Neural cell (in vitro differentiated cells): ENCODE measurements around the gene SCN1A. TPM values are rescaled to one million over a fixed set of nuclear protein-coding genes. Genes with fewer than 3 reads are reported as not detected.

Source experiments
- H2AFZ ChIP-seq: fragments of 200-600, 300-800 bp; sonication (generic), shearing (Covaris generic); 2 replicates; pipeline ENCODE4 v1.6.0; 2014; ENCODE audit warnings: low read depth, mild to moderate bottlenecking, antibody characterized with exemption, low read length, moderate library complexity
- H3F3A ChIP-seq: fragments of 200-600 bp; shearing (Covaris generic); 2 replicates; pipeline ENCODE4 v1.6.1; 2016; ENCODE audit warnings: mild to moderate bottlenecking, moderate library complexity, mixed read lengths, antibody characterized with exemption, low read length; ENCODE audit not compliant: insufficient read depth, poor library complexity, severe bottlenecking
- H3K27ac ChIP-seq: fragments of 200-600, 300-800 bp; sonication (generic), shearing (Covaris generic); 2 replicates; pipeline ENCODE4 v1.5.1; 2014; ENCODE audit warnings: mild to moderate bottlenecking, low read length, moderate library complexity
- H3K27me3 ChIP-seq: fragments of 300-800, 200-600 bp; sonication (generic), shearing (Covaris generic); 2 replicates; pipeline ENCODE4 v1.6.0; 2014; ENCODE audit warnings: mild to moderate bottlenecking, low read depth, low read length, moderate library complexity; ENCODE audit not compliant: insufficient read depth
- H3K36me3 ChIP-seq: fragments of 300-800, 200-600 bp; sonication (generic), shearing (Covaris generic); 2 replicates; pipeline ENCODE4 v1.5.1; 2014; ENCODE audit warnings: mild to moderate bottlenecking, antibody characterized with exemption, low read length, moderate library complexity; ENCODE audit not compliant: insufficient read depth
- H3K4me2 ChIP-seq: fragments of 300-800, 200-600 bp; sonication (generic), shearing (Covaris generic); 2 replicates; pipeline ENCODE4 v1.6.0; 2014; ENCODE audit warnings: mild to moderate bottlenecking, low read length
- H3K4me3 ChIP-seq: fragments of 300-800, 200-600 bp; sonication (generic), shearing (Covaris generic); 2 replicates; pipeline ENCODE4 v1.5.1; 2014; ENCODE audit warnings: mild to moderate bottlenecking, low read length, moderate library complexity
- H3K79me2 ChIP-seq: fragments of 200-600 bp; shearing (Covaris generic); replicated peaks from 2 replicates; pipeline ENCODE4 v1.6.0; 2014; ENCODE audit warnings: mild to moderate bottlenecking, low read length, moderate library complexity; ENCODE audit not compliant: insufficient read depth
- H3K9ac ChIP-seq: fragments of 300-800, 200-600 bp; sonication (generic), shearing (Covaris generic); 2 replicates; pipeline ENCODE4 v1.6.1; 2016; ENCODE audit warnings: mild to moderate bottlenecking, low read length, mixed read lengths
- H3K9me2 ChIP-seq: fragments of 200-600 bp; shearing (Covaris generic); 2 replicates; pipeline ENCODE4 v1.6.1; 2016; ENCODE audit warnings: mild to moderate bottlenecking, low read length, mixed read lengths; ENCODE audit not compliant: insufficient read depth
- H3K9me3 ChIP-seq: fragments of 200-600, 300-800 bp; sonication (generic), shearing (Covaris generic); 2 replicates; pipeline ENCODE4 v1.6.1; 2016; ENCODE audit warnings: mild to moderate bottlenecking, mixed run types, low read length, moderate library complexity, mixed read lengths
- H4K20me1 ChIP-seq: fragments of 200-600 bp; shearing (Covaris generic); 2 replicates; pipeline ENCODE4 v1.6.1; 2016; ENCODE audit warnings: mild to moderate bottlenecking, mixed run types; ENCODE audit not compliant: insufficient read depth
- EP300 ChIP-seq: fragments of 450-650 bp; conservative IDR thresholded peaks from 2 replicates; pipeline ENCODE4 v1.6.1; 2014; ENCODE audit warnings: antibody characterized with exemption, mild to moderate bottlenecking, moderate library complexity; ENCODE audit not compliant: poor library complexity, severe bottlenecking
- EZH2 ChIP-seq: fragments of 200-600, 300-800 bp; shearing (Covaris generic), sonication (generic); IDR thresholded peaks from 2 replicates; pipeline ENCODE4 v1.6.1; 2014; ENCODE audit warnings: antibody characterized with exemption, low read length, borderline replicate concordance, mild to moderate bottlenecking; ENCODE audit not compliant: insufficient read depth, poor library complexity, severe bottlenecking
- MXI1 ChIP-seq: fragments of 450-650 bp; conservative IDR thresholded peaks from 2 replicates; pipeline ENCODE4 v1.6.1; 2014; ENCODE audit warnings: antibody characterized with exemption, mild to moderate bottlenecking; ENCODE audit not compliant: poor library complexity, severe bottlenecking
- POLR2AphosphoS5 ChIP-seq: IDR thresholded peaks from 2 replicates; pipeline ENCODE4 v1.6.1; 2012
- RAD21 ChIP-seq: fragments of 450-650 bp; conservative IDR thresholded peaks from 2 replicates; pipeline ENCODE4 v1.6.1; 2014; ENCODE audit warnings: antibody characterized with exemption, mild to moderate bottlenecking, moderate library complexity
- SMC3 ChIP-seq: fragments of 450-650 bp; conservative IDR thresholded peaks from 2 replicates; pipeline ENCODE4 v1.6.1; 2014; ENCODE audit warnings: antibody characterized with exemption, mild to moderate bottlenecking, moderate library complexity; ENCODE audit not compliant: poor library complexity
- TAF1 ChIP-seq: IDR thresholded peaks from 2 replicates; pipeline ENCODE4 v1.6.1; 2012; ENCODE audit warnings: low read depth
- polyA plus RNA-seq: library from polyadenylated mRNA; depleted of rRNA; stranded (reverse); fragments of >200 nt; gene quantifications from 2 replicates; pipeline ENCODE4 v1.2.3, GENCODE V29; 2014
- TF ChIP-seq, protein P1 (sequence below): fragments of 450-650 bp; IDR thresholded peaks from 2 replicates; pipeline ENCODE4 v1.5.1; 2014; ENCODE audit warnings: antibody characterized with exemption, mild to moderate bottlenecking, moderate library complexity; ENCODE audit not compliant: poor library complexity, severe bottlenecking
- TF ChIP-seq, protein P2 (sequence below): IDR thresholded peaks from 2 replicates; pipeline ENCODE4 v1.6.1; 2012; ENCODE audit warnings: borderline replicate concordance

The SCN1A gene
- polyA plus RNA-seq, 1 donor from 2014 or later: 1.0 TPM

DNA sequence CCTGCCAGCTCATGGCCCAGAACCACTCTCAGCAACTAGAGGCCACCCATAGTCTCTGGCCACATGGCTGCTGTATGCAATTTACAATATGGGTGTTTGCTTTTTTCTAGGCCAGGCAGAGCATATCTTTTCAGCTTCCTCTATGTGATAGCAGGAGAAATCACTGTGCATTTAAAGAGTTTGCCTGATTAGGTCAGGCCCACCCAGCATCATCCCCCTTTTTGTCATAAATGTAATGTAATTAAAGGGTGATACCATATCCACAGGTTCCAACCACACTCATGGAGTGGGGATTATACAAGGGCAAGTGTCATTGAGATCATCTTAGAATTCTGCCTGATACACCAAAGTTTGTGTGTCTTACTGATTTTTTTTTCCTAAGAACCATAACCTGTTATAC is 102.5 kb downstream of the SCN1A start:
- Histone ChIP-seq H3K27ac (no peak overlapping the region), H3K27me3 (no peaks in the 10 kb centered on the region), H3K36me3 (no peaks in the 10 kb centered on the region), H3K9ac (no peak overlapping the region), H3K79me2 (no peaks in the 10 kb centered on the region), H4K20me1 (no peaks in the 10 kb centered on the region), H3K9me3 (no peaks in the 10 kb centered on the region), H3F3A (no peaks in the 10 kb centered on the region), H3K9me2 (no peaks in the 10 kb centered on the region), H3K4me3 (no peak overlapping the region), H3K4me2 (no peak overlapping the region), H2AFZ (no peak overlapping the region)
- no peak for TF ChIP-seq MXI1
- TF ChIP-seq, protein P1, sequence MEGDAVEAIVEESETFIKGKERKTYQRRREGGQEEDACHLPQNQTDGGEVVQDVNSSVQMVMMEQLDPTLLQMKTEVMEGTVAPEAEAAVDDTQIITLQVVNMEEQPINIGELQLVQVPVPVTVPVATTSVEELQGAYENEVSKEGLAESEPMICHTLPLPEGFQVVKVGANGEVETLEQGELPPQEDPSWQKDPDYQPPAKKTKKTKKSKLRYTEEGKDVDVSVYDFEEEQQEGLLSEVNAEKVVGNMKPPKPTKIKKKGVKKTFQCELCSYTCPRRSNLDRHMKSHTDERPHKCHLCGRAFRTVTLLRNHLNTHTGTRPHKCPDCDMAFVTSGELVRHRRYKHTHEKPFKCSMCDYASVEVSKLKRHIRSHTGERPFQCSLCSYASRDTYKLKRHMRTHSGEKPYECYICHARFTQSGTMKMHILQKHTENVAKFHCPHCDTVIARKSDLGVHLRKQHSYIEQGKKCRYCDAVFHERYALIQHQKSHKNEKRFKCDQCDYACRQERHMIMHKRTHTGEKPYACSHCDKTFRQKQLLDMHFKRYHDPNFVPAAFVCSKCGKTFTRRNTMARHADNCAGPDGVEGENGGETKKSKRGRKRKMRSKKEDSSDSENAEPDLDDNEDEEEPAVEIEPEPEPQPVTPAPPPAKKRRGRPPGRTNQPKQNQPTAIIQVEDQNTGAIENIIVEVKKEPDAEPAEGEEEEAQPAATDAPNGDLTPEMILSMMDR: no peak
- TF ChIP-seq EP300: no peak
- no peak for TF ChIP-seq SMC3
- no peak for TF ChIP-seq EZH2
- TF ChIP-seq TAF1: no peak
- TF ChIP-seq POLR2AphosphoS5: no peak
- no peak for TF ChIP-seq RAD21
- TF ChIP-seq, protein P2, sequence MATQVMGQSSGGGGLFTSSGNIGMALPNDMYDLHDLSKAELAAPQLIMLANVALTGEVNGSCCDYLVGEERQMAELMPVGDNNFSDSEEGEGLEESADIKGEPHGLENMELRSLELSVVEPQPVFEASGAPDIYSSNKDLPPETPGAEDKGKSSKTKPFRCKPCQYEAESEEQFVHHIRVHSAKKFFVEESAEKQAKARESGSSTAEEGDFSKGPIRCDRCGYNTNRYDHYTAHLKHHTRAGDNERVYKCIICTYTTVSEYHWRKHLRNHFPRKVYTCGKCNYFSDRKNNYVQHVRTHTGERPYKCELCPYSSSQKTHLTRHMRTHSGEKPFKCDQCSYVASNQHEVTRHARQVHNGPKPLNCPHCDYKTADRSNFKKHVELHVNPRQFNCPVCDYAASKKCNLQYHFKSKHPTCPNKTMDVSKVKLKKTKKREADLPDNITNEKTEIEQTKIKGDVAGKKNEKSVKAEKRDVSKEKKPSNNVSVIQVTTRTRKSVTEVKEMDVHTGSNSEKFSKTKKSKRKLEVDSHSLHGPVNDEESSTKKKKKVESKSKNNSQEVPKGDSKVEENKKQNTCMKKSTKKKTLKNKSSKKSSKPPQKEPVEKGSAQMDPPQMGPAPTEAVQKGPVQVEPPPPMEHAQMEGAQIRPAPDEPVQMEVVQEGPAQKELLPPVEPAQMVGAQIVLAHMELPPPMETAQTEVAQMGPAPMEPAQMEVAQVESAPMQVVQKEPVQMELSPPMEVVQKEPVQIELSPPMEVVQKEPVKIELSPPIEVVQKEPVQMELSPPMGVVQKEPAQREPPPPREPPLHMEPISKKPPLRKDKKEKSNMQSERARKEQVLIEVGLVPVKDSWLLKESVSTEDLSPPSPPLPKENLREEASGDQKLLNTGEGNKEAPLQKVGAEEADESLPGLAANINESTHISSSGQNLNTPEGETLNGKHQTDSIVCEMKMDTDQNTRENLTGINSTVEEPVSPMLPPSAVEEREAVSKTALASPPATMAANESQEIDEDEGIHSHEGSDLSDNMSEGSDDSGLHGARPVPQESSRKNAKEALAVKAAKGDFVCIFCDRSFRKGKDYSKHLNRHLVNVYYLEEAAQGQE: no peak

DNA sequence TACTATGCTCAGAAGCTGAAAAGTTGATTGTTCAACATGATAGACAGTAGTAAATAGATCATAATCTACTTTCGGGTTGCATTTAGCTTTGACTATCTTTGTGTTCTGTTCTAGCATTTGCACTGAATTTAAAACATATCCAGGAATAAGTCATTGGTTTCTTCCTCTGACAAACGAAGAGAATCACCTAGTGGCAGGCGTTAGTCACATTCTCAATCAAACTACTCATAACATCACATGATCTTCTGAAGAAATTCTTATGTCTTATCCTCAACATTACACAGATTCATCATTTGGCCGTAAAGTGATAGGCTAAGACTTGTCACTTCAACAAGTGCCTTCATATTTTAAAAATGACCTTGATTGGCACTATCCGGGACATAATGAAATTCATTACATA is 110.6 kb downstream of the SCN1A start:
- Histone ChIP-seq H3K4me3 (no peak overlapping the region), H4K20me1 (no peaks in the 10 kb centered on the region), H3K9ac (no peak overlapping the region), H2AFZ (no peak overlapping the region), H3F3A (no peaks in the 10 kb centered on the region), H3K9me3 (no peaks in the 10 kb centered on the region), H3K27me3 (no peaks in the 10 kb centered on the region), H3K36me3 (no peaks in the 10 kb centered on the region), H3K4me2 (no peak overlapping the region), H3K79me2 (no peaks in the 10 kb centered on the region), H3K27ac (no peak overlapping the region), H3K9me2 (no peaks in the 10 kb centered on the region)
- no peak for TF ChIP-seq EZH2
- TF ChIP-seq SMC3: no peak
- TF ChIP-seq, protein P2: no peak
- no peak for TF ChIP-seq POLR2AphosphoS5
- TF ChIP-seq, protein P1: no peak
- TF ChIP-seq EP300: no peak
- no peak for TF ChIP-seq MXI1
- TF ChIP-seq RAD21: no peak
- TF ChIP-seq TAF1: no peak
